Measurements from ENCODE around the gene TMC6. TPM values are rescaled to one million over a fixed set of nuclear protein-coding genes. Genes with fewer than 3 reads are reported as not detected.

Gene TMC6
- total and polyA plus RNA-seq, 2 of the 13 experiments (the other 11 are each of a cell fraction or from before 2014, with no cell fraction given) = 48.4 to 99.1 TPM

DNA sequence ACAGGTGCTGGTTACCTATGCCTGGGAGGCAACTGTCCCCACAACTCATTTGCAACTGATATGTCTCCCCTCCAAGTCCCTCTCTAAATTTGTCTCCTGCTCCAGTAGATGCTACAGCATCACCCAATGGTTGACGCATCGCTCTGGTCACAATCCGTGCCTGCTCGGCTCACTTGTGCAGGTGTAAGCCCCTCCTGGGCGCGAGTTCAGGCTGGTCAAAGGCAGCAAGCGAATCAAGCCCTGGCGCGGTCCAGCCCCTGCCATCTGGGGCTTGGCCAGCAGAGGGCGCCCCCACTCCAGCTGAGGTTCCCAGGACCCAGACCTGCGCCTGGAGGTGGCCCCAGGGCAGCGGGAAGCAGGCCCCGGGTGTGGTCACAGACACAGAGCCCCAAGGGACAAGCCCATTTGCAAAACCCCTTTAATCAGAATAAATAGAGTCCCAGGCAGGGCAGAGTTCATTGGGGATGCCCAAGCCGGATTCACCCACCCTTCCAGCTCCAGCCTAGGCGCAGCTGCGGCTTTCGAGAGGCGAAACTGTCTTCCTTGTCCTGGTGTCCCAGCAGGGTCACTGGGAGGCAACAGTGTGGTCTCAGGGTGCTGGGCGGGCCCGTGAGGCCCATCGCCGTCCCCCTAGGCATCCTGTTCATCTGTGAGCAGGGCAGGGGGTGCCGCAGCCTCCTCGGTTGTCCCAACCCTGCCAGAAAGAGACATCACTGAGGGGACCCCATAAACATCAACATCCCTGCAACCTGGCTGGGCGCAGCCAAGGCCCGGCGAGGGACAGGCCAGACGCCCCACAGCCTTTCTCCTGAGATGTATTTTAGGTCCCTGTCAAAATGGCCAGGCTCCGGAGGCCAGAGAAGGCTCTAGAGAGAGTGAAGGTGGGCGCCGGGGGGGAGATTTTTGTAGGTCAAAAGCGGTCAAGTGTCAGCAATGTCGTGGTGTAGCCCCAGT lies 15.8 kb downstream of the TMC6 start (continued):
- TF ChIP-seq MEIS2 (CRISPR knock-in tag; IDR thresholded peaks at IDR 0.05) (peak; percentile 81; the same call in 1 of the 2 replicates), TGIF2 (CRISPR knock-in tag; IDR thresholded peaks at IDR 0.05) (no peak), REPIN1 (CRISPR knock-in tag; IDR thresholded peaks at IDR 0.05; ENCODE audit: borderline replicate concordance, low read depth) (0 out of 2 replicates have a peak, but pooled peaks have one; percentile 71), FOXK1 (CRISPR knock-in tag; IDR thresholded peaks at IDR 0.05; ENCODE audit: borderline replicate concordance, low read depth) (0 out of 2 replicates have a peak, but pooled peaks have one; percentile 38), PCBP1 (IDR thresholded peaks at IDR 0.05; ENCODE audit: borderline replicate concordance, low read depth, low read length) (0 out of 2 replicates have a peak, but pooled peaks have one; percentile 24), RXRA (CRISPR knock-in tag; IDR thresholded peaks at IDR 0.05) (peak; percentile 67; the same call in 1 of the 2 replicates), TP53 (CRISPR knock-in tag; conservative IDR thresholded peaks at IDR 0.05) (no peak), ERF (CRISPR knock-in tag; IDR thresholded peaks at IDR 0.05) (peak; percentile 79; the same call in 1 of the 2 replicates), PAF1 (CRISPR knock-in tag; IDR thresholded peaks at IDR 0.05) (peak; percentile 37; the same call in 1 of the 2 replicates), ZBTB7B (CRISPR knock-in tag; IDR thresholded peaks at IDR 0.05) (peak; percentile 76; the same call in 1 of the 2 replicates), POLR2G (IDR thresholded peaks at IDR 0.05; ENCODE audit: low read depth, low read length) (peak; percentile 62; the same call in 1 of the 2 replicates), ZNF883 (CRISPR knock-in tag; IDR thresholded peaks at IDR 0.05; ENCODE audit: not compliant biosample characterization) (no peak), U2AF1 (optimal IDR thresholded peaks at IDR 0.05; ENCODE audit: low read depth, low read length) (no peak), ZFP41 (CRISPR knock-in tag; IDR thresholded peaks at IDR 0.05; ENCODE audit: borderline replicate concordance) (peak; percentile 40; the same call in 1 of the 2 replicates), FOXP1 (IDR thresholded peaks at IDR 0.05) (no peak), FOXP1 (CRISPR knock-in tag; IDR thresholded peaks at IDR 0.05) (no peak), MAFF (IDR thresholded peaks at IDR 0.05; ENCODE audit: low read depth, low read length) (no peak)
- TF ChIP-seq, protein P1, sequence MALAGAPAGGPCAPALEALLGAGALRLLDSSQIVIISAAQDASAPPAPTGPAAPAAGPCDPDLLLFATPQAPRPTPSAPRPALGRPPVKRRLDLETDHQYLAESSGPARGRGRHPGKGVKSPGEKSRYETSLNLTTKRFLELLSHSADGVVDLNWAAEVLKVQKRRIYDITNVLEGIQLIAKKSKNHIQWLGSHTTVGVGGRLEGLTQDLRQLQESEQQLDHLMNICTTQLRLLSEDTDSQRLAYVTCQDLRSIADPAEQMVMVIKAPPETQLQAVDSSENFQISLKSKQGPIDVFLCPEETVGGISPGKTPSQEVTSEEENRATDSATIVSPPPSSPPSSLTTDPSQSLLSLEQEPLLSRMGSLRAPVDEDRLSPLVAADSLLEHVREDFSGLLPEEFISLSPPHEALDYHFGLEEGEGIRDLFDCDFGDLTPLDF (CRISPR knock-in tag; IDR thresholded peaks at IDR 0.05) = no peak
- TF ChIP-seq, protein P2, sequence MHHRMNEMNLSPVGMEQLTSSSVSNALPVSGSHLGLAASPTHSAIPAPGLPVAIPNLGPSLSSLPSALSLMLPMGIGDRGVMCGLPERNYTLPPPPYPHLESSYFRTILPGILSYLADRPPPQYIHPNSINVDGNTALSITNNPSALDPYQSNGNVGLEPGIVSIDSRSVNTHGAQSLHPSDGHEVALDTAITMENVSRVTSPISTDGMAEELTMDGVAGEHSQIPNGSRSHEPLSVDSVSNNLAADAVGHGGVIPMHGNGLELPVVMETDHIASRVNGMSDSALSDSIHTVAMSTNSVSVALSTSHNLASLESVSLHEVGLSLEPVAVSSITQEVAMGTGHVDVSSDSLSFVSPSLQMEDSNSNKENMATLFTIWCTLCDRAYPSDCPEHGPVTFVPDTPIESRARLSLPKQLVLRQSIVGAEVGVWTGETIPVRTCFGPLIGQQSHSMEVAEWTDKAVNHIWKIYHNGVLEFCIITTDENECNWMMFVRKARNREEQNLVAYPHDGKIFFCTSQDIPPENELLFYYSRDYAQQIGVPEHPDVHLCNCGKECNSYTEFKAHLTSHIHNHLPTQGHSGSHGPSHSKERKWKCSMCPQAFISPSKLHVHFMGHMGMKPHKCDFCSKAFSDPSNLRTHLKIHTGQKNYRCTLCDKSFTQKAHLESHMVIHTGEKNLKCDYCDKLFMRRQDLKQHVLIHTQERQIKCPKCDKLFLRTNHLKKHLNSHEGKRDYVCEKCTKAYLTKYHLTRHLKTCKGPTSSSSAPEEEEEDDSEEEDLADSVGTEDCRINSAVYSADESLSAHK (CRISPR knock-in tag; IDR thresholded peaks at IDR 0.05; ENCODE audit: borderline replicate concordance) = no peak
- TF ChIP-seq, protein P3, sequence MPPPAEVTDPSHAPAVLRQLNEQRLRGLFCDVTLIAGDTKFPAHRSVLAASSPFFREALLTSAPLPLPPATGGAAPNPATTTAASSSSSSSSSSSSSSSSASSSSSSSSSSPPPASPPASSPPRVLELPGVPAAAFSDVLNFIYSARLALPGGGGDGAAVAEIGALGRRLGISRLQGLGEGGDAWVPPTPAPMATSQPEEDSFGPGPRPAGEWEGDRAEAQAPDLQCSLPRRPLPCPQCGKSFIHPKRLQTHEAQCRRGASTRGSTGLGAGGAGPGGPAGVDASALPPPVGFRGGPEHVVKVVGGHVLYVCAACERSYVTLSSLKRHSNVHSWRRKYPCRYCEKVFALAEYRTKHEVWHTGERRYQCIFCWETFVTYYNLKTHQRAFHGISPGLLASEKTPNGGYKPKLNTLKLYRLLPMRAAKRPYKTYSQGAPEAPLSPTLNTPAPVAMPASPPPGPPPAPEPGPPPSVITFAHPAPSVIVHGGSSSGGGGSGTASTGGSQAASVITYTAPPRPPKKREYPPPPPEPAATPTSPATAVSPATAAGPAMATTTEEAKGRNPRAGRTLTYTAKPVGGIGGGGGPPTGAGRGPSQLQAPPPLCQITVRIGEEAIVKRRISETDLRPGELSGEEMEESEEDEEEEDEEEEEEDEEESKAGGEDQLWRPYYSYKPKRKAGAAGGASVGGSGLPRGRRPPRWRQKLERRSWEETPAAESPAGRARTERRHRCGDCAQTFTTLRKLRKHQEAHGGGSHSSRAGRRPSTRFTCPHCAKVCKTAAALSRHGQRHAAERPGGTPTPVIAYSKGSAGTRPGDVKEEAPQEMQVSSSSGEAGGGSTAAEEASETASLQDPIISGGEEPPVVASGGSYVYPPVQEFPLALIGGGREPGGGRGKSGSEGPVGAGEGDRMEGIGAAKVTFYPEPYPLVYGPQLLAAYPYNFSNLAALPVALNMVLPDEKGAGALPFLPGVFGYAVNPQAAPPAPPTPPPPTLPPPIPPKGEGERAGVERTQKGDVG (CRISPR knock-in tag; IDR thresholded peaks at IDR 0.05; ENCODE audit: borderline replicate concordance) = peak; percentile 92

Measured in HepG2 (cell line).